ENCODE measurements around the gene UBE2D4.

DNA sequence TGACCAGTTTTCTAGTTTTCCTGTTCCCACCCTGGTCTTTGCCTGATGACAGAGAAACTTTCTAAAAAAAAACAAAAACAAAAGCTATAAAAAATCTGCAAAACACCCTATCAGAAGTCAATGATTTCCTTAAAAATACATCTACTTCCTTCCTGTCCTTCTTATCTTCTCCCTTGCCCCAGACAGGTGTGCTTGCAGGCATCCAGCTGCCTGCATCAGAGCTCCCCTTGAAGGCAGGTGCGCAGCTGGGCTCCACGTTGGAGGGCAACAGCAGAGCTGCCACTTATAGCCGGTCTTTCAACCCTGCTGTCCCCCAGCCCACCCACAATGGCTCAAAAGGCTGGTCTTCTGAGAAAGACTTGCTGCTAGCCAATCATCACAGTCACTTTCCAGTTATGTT lies 29.8 kb downstream of the UBE2D4 start:
- TF ChIP-seq CTCF (IDR thresholded peaks at IDR 0.05; ENCODE audit: borderline replicate concordance, extremely low read depth, low read length, poor library complexity, severe bottlenecking) (no peak), EZH2 (IDR thresholded peaks at IDR 0.05; ENCODE audit: borderline replicate concordance, low read depth, low read length, severe bottlenecking) (no peak)

Data from DND-41 (cell line).